22Rv1 (cell line): Measurements from ENCODE around the gene IKZF1.

Experiments
- CTCF ChIP-seq: fragments of 450-650 bp; IDR thresholded peaks from 2 replicates; pipeline ENCODE4 v1.5.1; 2017; ENCODE audit warnings: mild to moderate bottlenecking
- ZFX ChIP-seq: fragments of 450-650 bp; IDR thresholded peaks from 2 replicates; pipeline ENCODE4 v1.6.1; 2017; ENCODE audit warnings: antibody characterized with exemption, borderline replicate concordance

DNA sequence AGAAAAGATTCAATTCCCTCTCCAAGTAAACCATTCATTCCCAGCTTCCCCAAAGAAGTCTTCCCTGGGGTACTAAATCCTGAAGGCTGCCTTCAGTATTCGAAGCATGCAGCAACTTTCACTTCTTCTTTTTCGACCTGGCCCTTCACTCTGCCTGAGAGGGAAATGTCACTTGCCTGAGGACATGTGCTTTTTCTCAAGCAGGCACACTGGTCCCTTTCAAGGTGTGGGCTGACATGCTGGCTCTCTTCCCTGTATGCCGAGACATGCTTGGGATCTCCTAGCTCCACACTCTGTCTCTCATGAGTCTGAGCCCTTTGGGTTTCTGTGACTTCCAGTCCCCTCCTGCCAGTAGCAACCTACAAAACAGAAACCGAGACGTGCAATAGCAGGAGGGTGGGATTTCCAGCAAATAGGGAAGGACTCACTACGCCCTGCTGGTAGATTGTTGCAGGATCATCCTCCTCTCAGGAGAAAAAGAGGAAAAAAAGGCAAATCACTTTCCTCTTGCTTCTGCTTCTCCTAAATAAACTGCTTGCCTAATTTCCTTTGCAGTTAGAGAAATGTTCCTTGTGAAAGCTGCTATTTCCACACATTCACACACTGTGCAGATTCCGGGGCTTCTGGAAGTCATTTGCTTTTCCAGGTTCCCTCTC lies 112.1 kb downstream of the IKZF1 start:
- TF ChIP-seq ZFX (no peak), CTCF (no peak)
